GM12878 (cell line): ENCODE data around the gene HUS1. TPM values are rescaled to one million over a fixed set of nuclear protein-coding genes. Genes with fewer than 3 reads are reported as not detected.

ENCODE experiments used
- ATAC-seq: fragments of 200-7000 bp; cut with Tn5 transposase; 3 replicates; pipeline ENCODE4 v1.9.1; 2020; ENCODE audit warnings: mild to moderate bottlenecking, moderate library complexity
- BruUV-seq: library from RNA; stranded (reverse); fragments of 400-500 nt; replicated peaks from 2 replicates; lab custom pipeline; 2021; lab: Mats Ljungman, UMichigan
- CTCF ChIA-PET: fragments of 300-600 bp; sonication (Branson Sonifier 250); formaldehyde crosslinking; extraction: SDS; loops from one replicate; lab custom pipeline; 2021; ENCODE audit warnings: inconsistent platforms; lab: Yijun Ruan, JAX
- POLR2A ChIA-PET: fragments of 350-600 bp; formaldehyde crosslinking; extraction: SDS; loops from one replicate; lab custom pipeline; 2021; ENCODE audit warnings: inconsistent platforms; lab: Charles Lee
- RAD21 ChIA-PET: fragments of 300-600 bp; sonication (Branson Sonifier 250); formaldehyde crosslinking; loops from one replicate; lab custom pipeline; 2023; ENCODE audit warnings: antibody characterized with exemption; ENCODE audit not compliant: unreplicated experiment; lab: Charles Lee
- SMC1A ChIA-PET: fragments of 300-600 bp; sonication (Branson Sonifier 250); formaldehyde crosslinking; loops from one replicate; lab custom pipeline; 2023; ENCODE audit not compliant: unreplicated experiment, uncharacterized antibody; lab: Charles Lee
- DNase-seq: peaks from one replicate; pipeline ENCODE4 v3.0.0-alpha.2; 2011; ENCODE audit warnings: low read depth, low spot score
- FAIRE-seq: peaks from 3 replicates; lab custom pipeline; 2011; peaks lifted over from hg19 to GRCh38; lab: Jason Lieb, UNC
- H2AFZ ChIP-seq: 2 replicates; pipeline ENCODE4 v1.6.0; 2011; ENCODE audit warnings: low read depth, low read length, control low read depth; ENCODE audit not compliant: control insufficient read depth
- H3K27ac ChIP-seq: 2 replicates; pipeline ENCODE4 v1.5.1; 2011; ENCODE audit warnings: control low read depth; ENCODE audit not compliant: control insufficient read depth, insufficient read depth
- H3K27me3 ChIP-seq, 2 experiments: replicated peaks in 1 of 2; 2 replicates each; pipeline versions ENCODE4 v1.6.0 to v1.6.1; 2011; ENCODE audit warnings: low read length in 1 of 2; ENCODE audit not compliant: control insufficient read depth in 2 of 2, insufficient read depth in 2 of 2
- H3K36me3 ChIP-seq, 2 experiments: 2 replicates each; pipeline ENCODE4 v1.5.1; 2011; ENCODE audit warnings: low read length in 1 of 2; ENCODE audit not compliant: control insufficient read depth in 2 of 2, insufficient read depth in 2 of 2
- H3K4me1 ChIP-seq: 2 replicates; pipeline ENCODE4 v1.6.1; 2011; ENCODE audit warnings: mild to moderate bottlenecking, low read length, moderate library complexity, mixed read lengths; ENCODE audit not compliant: control insufficient read depth, insufficient read depth
- H3K4me2 ChIP-seq: 2 replicates; pipeline ENCODE4 v1.6.0; 2011; ENCODE audit warnings: control low read depth; ENCODE audit not compliant: control insufficient read depth, insufficient read depth
- H3K4me3 ChIP-seq: fragments of 200-600 bp; sonication (generic); 2 replicates; pipeline ENCODE4 v1.5.1; 2016
- H3K79me2 ChIP-seq: 2 replicates; pipeline ENCODE4 v1.6.0; 2011; ENCODE audit warnings: low read length; ENCODE audit not compliant: control insufficient read depth, insufficient read depth
- H3K9ac ChIP-seq: 2 replicates; pipeline ENCODE4 v1.8.0; 2011; ENCODE audit warnings: low read length, control low read depth, mixed read lengths; ENCODE audit not compliant: control insufficient read depth, insufficient read depth
- H3K9me3 ChIP-seq: replicated peaks from 3 replicates; pipeline ENCODE4 v1.5.1; 2011; ENCODE audit warnings: mild to moderate bottlenecking, low read length; ENCODE audit not compliant: control insufficient read depth, insufficient read depth
- H4K20me1 ChIP-seq: 2 replicates; pipeline ENCODE4 v1.6.0; 2011; ENCODE audit not compliant: control insufficient read depth, insufficient read depth
- ASH2L ChIP-seq: fragments of 300-600, 200-600 bp; sonication (generic); IDR thresholded peaks from 2 replicates; pipeline ENCODE4 v1.6.1; 2017; ENCODE audit warnings: low read depth, mild to moderate bottlenecking, borderline replicate concordance
- CEBPB ChIP-seq, 2 experiments: fragments of 150-350 bp in 1 of 2; IDR thresholded peaks; 2 replicates each; pipeline ENCODE4 v1.6.1; 2012 to 2014; ENCODE audit warnings: low read depth in 2 of 2, low read length in 2 of 2, borderline replicate concordance in 1 of 2, inconsistent platforms in 1 of 2
- CHD4 ChIP-seq: fragments of 200-600 bp; sonication (generic); IDR thresholded peaks from 2 replicates; pipeline ENCODE4 v1.6.1; 2016; ENCODE audit warnings: mild to moderate bottlenecking
- CREB1 ChIP-seq: IDR thresholded peaks from 2 replicates; pipeline ENCODE4 v1.6.1; 2012; ENCODE audit warnings: low read depth, mild to moderate bottlenecking, inconsistent platforms
- HDAC2 ChIP-seq: fragments of 200-600 bp; sonication (generic); IDR thresholded peaks from 2 replicates; pipeline ENCODE4 v1.6.1; 2017
- IRF4 ChIP-seq: IDR thresholded peaks from 2 replicates; pipeline ENCODE4 v1.6.1; 2011; ENCODE audit warnings: low read depth, low read length
- MXI1 ChIP-seq: fragments of 150-350 bp; IDR thresholded peaks from 2 replicates; pipeline ENCODE4 v1.6.1; 2011; ENCODE audit warnings: low read depth, mild to moderate bottlenecking, inconsistent platforms, low read length, improper control_type of control experiment
- NRF1 ChIP-seq: conservative IDR thresholded peaks from 2 replicates; pipeline ENCODE4 v1.6.1; 2011; ENCODE audit warnings: mild to moderate bottlenecking, low read depth, low read length, improper control_type of control experiment
- RAD21 ChIP-seq: IDR thresholded peaks from 2 replicates; pipeline ENCODE4 v1.6.1; 2011; ENCODE audit warnings: mild to moderate bottlenecking, low read depth, low read length, moderate library complexity; ENCODE audit not compliant: insufficient read depth
- RUNX3 ChIP-seq: IDR thresholded peaks from 2 replicates; pipeline ENCODE4 v1.6.1; 2012; ENCODE audit warnings: low read length, inconsistent platforms
- SP1 ChIP-seq: IDR thresholded peaks from one replicate; pipeline ENCODE4 v1.6.1; 2011; ENCODE audit warnings: low read depth, low read length
- SREBF2 ChIP-seq: IDR thresholded peaks from 2 replicates; pipeline ENCODE4 v1.6.1; 2012; ENCODE audit warnings: mild to moderate bottlenecking, low read length
- WGBS: methylation state at CpG from one replicate; pipeline ENCODE4 v1.1.6; 2016; ENCODE audit warnings: low lambda C conversion rate; ENCODE audit not compliant: insufficient replicate concordance, insufficient coverage; ENCODE audit errors: missing lambda C conversion rate; 5-methylcytosine and 5-hydroxymethylcytosine counted together
- in situ Hi-C: fragments of 300-500 bp; cut with MboI; formaldehyde crosslinking; loops from 9 replicates; pipeline ENCODE4 v1.14.3; 2018; ENCODE audit warnings: mixed read lengths
- intact Hi-C: fragments of 100-400 bp; cut with micrococcal nuclease; formaldehyde crosslinking; loops from one replicate; pipeline ENCODE4 v1.14.2; 2022; ENCODE audit not compliant: unreplicated experiment
- polyA plus RNA-seq, 11 experiments: library from polyadenylated mRNA; depleted of rRNA in 4 of 11; unstranded in 6 of 11; stranded (reverse) in 5 of 11; fragments of >200 nt; fragmentation: Nextera tagmentation in 4 of 11; fragmentation: Illumina TruSeq in 1 of 11; extraction: Ambion mirVana in 4 of 11; extraction: Trizol in 1 of 11; gene quantifications; 1 replicate in 1 of 11; 2 replicates in 10 of 11; pipeline versions ENCODE4 v1.2.1 to v1.2.3, GENCODE V29; 2011 to 2016; ENCODE audit warnings: inconsistent platforms in 2 of 11, missing spikeins in 2 of 11, low read depth in 1 of 11
- total RNA-seq, 4 experiments: library from RNA; depleted of rRNA in 3 of 4; stranded (reverse); fragments of >200 nt in 3 of 4; fragmentation: Illumina TruSeq in 1 of 4; extraction: Trizol in 1 of 4; gene quantifications; 2 replicates each; pipeline versions ENCODE4 v1.2.1 to v1.2.3, GENCODE V29; 2013 to 2021
- TF ChIP-seq, protein P1 (sequence below): fragments of 450-650 bp; IDR thresholded peaks from 2 replicates; pipeline ENCODE4 v1.6.1; 2016; ENCODE audit warnings: mild to moderate bottlenecking
- TF ChIP-seq, protein P2 (sequence below): fragments of 450-650 bp; formaldehyde crosslinking; IDR thresholded peaks from 2 replicates; pipeline ENCODE4 v1.4.0; 2022; ENCODE audit warnings: mild to moderate bottlenecking, moderate library complexity

The HUS1 gene
- total and polyA plus RNA-seq, 10 of the 15 experiments (the other 5 are each of a cell fraction or from before 2014, with no cell fraction given): 10.4 to 35.5 (median 22.6) TPM

GRCh38 chr7:48028938-48029337 lies 49.5 kb upstream of the HUS1 start, which contains the start of gene SUN3:
SUN3 (minus strand) TSS chr7:48029107; CDS start chr7:48028938, 169 bp downstream.
- BruUV-seq: no TSS peak
- no peaks in the 10 kb centered on the region for H3K79me2 ChIP-seq
- no peaks in the 10 kb centered on the region for H3K9me3 ChIP-seq
- H3K36me3 ChIP-seq: no peaks in the 10 kb centered on the region
- ChIA-PET SMC1A (no interaction called here), POLR2A (no interaction called here), CTCF (interaction anchor here (0.8 to 1.0 kb wide), 2 partner anchors 10 to 64 kb away, joined by 3 read pairs; no protein-coding TSS in a partner anchor), RAD21 (no interaction called here)
- TF ChIP-seq MXI1 (no peak), CREB1 (no peak), CHD4 (no peak), CEBPB (IDR thresholded peaks at IDR 0.05; ENCODE audit: borderline replicate concordance in 1 of 2, low read depth in 2 of 2, low read length in 2 of 2) (no peak), HDAC2 (no peak), NRF1 (no peak), SREBF2 (no peak), RAD21 (no peak), SP1 (no peak), IRF4 (no peak), RUNX3 (no peak), ASH2L (no peak)
- TF ChIP-seq, protein P1, sequence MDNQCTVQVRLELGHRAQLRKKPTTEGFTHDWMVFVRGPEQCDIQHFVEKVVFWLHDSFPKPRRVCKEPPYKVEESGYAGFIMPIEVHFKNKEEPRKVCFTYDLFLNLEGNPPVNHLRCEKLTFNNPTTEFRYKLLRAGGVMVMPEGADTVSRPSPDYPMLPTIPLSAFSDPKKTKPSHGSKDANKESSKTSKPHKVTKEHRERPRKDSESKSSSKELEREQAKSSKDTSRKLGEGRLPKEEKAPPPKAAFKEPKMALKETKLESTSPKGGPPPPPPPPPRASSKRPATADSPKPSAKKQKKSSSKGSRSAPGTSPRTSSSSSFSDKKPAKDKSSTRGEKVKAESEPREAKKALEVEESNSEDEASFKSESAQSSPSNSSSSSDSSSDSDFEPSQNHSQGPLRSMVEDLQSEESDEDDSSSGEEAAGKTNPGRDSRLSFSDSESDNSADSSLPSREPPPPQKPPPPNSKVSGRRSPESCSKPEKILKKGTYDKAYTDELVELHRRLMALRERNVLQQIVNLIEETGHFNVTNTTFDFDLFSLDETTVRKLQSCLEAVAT: no peak
- TF ChIP-seq, protein P2, sequence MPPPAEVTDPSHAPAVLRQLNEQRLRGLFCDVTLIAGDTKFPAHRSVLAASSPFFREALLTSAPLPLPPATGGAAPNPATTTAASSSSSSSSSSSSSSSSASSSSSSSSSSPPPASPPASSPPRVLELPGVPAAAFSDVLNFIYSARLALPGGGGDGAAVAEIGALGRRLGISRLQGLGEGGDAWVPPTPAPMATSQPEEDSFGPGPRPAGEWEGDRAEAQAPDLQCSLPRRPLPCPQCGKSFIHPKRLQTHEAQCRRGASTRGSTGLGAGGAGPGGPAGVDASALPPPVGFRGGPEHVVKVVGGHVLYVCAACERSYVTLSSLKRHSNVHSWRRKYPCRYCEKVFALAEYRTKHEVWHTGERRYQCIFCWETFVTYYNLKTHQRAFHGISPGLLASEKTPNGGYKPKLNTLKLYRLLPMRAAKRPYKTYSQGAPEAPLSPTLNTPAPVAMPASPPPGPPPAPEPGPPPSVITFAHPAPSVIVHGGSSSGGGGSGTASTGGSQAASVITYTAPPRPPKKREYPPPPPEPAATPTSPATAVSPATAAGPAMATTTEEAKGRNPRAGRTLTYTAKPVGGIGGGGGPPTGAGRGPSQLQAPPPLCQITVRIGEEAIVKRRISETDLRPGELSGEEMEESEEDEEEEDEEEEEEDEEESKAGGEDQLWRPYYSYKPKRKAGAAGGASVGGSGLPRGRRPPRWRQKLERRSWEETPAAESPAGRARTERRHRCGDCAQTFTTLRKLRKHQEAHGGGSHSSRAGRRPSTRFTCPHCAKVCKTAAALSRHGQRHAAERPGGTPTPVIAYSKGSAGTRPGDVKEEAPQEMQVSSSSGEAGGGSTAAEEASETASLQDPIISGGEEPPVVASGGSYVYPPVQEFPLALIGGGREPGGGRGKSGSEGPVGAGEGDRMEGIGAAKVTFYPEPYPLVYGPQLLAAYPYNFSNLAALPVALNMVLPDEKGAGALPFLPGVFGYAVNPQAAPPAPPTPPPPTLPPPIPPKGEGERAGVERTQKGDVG (CRISPR knock-in tag): no peak
- DNase-seq (no peak), FAIRE-seq (no peak), ATAC-seq (no peak)
- no peak within 1 kb of the TSS for H2AFZ ChIP-seq
- no peaks in the 10 kb centered on the region for H4K20me1 ChIP-seq
- H3K27ac ChIP-seq: no peak within 1 kb of the TSS
- intact Hi-C loops (no loop called here), in situ Hi-C loops (no loop called here)
- H3K4me1 ChIP-seq: no peaks in the 10 kb centered on the region
- WGBS: 53% methylated on average over 6 of the region's 6 CpGs
- H3K4me3 ChIP-seq: no peak within 1 kb of the TSS
- no peaks in the 10 kb centered on the region; a peak in 1 of 4 replicates for H3K27me3 ChIP-seq
- no peak within 1 kb of the TSS for H3K9ac ChIP-seq
- H3K4me2 ChIP-seq: no peak within 1 kb of the TSS
